Measurements from ENCODE around the gene EBF3.

DNA sequence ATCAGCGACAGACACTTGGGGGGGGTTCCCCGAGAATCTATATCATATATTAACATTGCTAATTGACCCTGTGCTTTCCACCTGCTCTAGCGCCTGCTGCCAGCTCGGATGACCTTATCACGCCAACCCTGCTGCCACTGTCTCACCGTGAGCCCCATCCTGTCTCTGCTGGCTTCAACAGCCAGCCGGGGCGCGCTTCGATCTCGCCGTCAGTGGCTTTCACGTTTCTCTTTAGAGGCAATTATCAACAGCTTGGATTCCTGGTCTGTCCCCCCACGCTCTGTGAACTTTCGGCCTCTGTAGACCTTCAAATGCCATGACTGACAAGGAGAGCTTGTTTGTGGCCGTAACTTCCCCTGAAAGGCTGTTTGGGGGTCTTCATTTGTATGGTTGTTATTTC lies 123.0 kb downstream of the EBF3 start:
- TF ChIP-seq POLR2AphosphoS5 (IDR thresholded peaks at IDR 0.05): no peak
- TF ChIP-seq, protein P1, sequence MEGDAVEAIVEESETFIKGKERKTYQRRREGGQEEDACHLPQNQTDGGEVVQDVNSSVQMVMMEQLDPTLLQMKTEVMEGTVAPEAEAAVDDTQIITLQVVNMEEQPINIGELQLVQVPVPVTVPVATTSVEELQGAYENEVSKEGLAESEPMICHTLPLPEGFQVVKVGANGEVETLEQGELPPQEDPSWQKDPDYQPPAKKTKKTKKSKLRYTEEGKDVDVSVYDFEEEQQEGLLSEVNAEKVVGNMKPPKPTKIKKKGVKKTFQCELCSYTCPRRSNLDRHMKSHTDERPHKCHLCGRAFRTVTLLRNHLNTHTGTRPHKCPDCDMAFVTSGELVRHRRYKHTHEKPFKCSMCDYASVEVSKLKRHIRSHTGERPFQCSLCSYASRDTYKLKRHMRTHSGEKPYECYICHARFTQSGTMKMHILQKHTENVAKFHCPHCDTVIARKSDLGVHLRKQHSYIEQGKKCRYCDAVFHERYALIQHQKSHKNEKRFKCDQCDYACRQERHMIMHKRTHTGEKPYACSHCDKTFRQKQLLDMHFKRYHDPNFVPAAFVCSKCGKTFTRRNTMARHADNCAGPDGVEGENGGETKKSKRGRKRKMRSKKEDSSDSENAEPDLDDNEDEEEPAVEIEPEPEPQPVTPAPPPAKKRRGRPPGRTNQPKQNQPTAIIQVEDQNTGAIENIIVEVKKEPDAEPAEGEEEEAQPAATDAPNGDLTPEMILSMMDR (IDR thresholded peaks at IDR 0.05): no peak

Data from sigmoid colon (tissue), 4 donors.